B cell (primary cell): ENCODE measurements around the gene RUSF1. TPM values are rescaled to one million over a fixed set of nuclear protein-coding genes. Genes with fewer than 3 reads are reported as not detected.
A peak's percentile ranks its signal among the peaks of the same experiment; 100 is the strongest.

Source experiments
- ATAC-seq: fragments of 200-7000 bp; cut with Tn5 transposase; one replicate; pipeline ENCODE4 v1.10.0; 2021; ENCODE audit warnings: low read depth, mild to moderate bottlenecking, moderate number of reproducible peaks, moderate library complexity
- CTCF ChIA-PET: fragments of 350-600 bp; sonication (Branson Sonifier 250); formaldehyde crosslinking; loops from one replicate; lab custom pipeline; 2021; ENCODE audit warnings: antibody characterized with exemption, inconsistent platforms; lab: Charles Lee
- POLR2A ChIA-PET: fragments of 350-600 bp; sonication (Branson Sonifier 250); formaldehyde crosslinking; loops from one replicate; lab custom pipeline; 2021; ENCODE audit warnings: antibody characterized with exemption; lab: Charles Lee
- DNase-seq: peaks from one replicate; pipeline ENCODE4 v3.0.0; 2013
- H2AFZ ChIP-seq: 2 replicates; pipeline ENCODE4 v1.6.1; 2012; ENCODE audit warnings: mild to moderate bottlenecking, low read depth, low read length; ENCODE audit not compliant: insufficient read depth, poor library complexity, severe bottlenecking
- H3K27ac ChIP-seq, 2 donors: 1 replicate in 1 of 2; 2 replicates in 1 of 2; pipeline ENCODE4 v1.5.1; 2012 to 2013; ENCODE audit warnings: low read length in 2 of 2, mild to moderate bottlenecking in 2 of 2, moderate library complexity in 1 of 2
- H3K27me3 ChIP-seq, 4 experiments: fragments of 200-600 bp in 1 of 4; sonication (generic) in 1 of 4; replicated peaks in 1 of 4; 1 replicate in 2 of 4; 2 replicates in 2 of 4; pipeline versions ENCODE4 v1.6.1 to v1.7.0; 2013 to 2016; ENCODE audit warnings: low read length in 3 of 4, mild to moderate bottlenecking in 2 of 4, mixed read lengths in 1 of 4, moderate library complexity in 1 of 4; ENCODE audit not compliant: insufficient read depth in 4 of 4, control insufficient read depth in 3 of 4; ENCODE audit errors: control extremely low read depth in 1 of 4
- H3K36me3 ChIP-seq, 2 experiments: replicated peaks in 1 of 2; 1 replicate in 1 of 2; 2 replicates in 1 of 2; pipeline versions ENCODE4 v1.6.1 to v1.7.1; 2013; ENCODE audit warnings: low read length in 1 of 2; ENCODE audit not compliant: insufficient read depth in 2 of 2, control insufficient read depth in 1 of 2; ENCODE audit errors: control extremely low read depth in 1 of 2, extremely low read depth in 1 of 2
- H3K4me1 ChIP-seq, 2 donors: fragments of 200-600 bp in 1 of 2; sonication (generic) in 1 of 2; 1 replicate in 1 of 2; 2 replicates in 1 of 2; pipeline versions ENCODE4 v1.5.1 to v1.6.1; 2013 to 2017; ENCODE audit warnings: low read length in 2 of 2; ENCODE audit not compliant: control insufficient read depth in 2 of 2, insufficient read depth in 2 of 2
- H3K4me2 ChIP-seq: replicated peaks from 2 replicates; pipeline ENCODE3; 2012; ENCODE audit warnings: mild to moderate bottlenecking, low read depth, low read length; ENCODE audit not compliant: poor library complexity, severe bottlenecking
- H3K4me3 ChIP-seq, 5 experiments: fragments of 200-600 bp in 1 of 5; sonication (generic) in 1 of 5; 1 replicate in 3 of 5; 2 replicates in 2 of 5; pipeline versions ENCODE4 v1.5.1 to v1.7.0; 2011 to 2016; ENCODE audit warnings: low read length in 4 of 5, mild to moderate bottlenecking in 4 of 5, low read depth in 2 of 5, control low read depth in 1 of 5, moderate library complexity in 1 of 5; ENCODE audit not compliant: insufficient read depth in 1 of 5; ENCODE audit errors: control extremely low read depth in 1 of 5, extremely low read depth in 1 of 5
- H3K79me2 ChIP-seq: fragments of 200-600 bp; sonication (generic); one replicate; pipeline ENCODE4 v1.6.0; 2016; ENCODE audit warnings: low read length; ENCODE audit not compliant: control insufficient read depth, insufficient read depth
- H3K9ac ChIP-seq: fragments of 200-600 bp; sonication (generic); 2 replicates; pipeline ENCODE4 v1.6.1; 2017; ENCODE audit warnings: mild to moderate bottlenecking, low read length, moderate library complexity
- H3K9me3 ChIP-seq, 3 donors: one replicate each; pipeline versions ENCODE4 v1.6.1 to v1.7.1; 2013; ENCODE audit warnings: low read length in 2 of 3; ENCODE audit not compliant: control insufficient read depth in 2 of 3, insufficient read depth in 1 of 3; ENCODE audit errors: control extremely low read depth in 1 of 3
- H4K20me1 ChIP-seq: 2 replicates; pipeline ENCODE4 v1.6.0; 2012; ENCODE audit warnings: mild to moderate bottlenecking, low read length; ENCODE audit not compliant: insufficient read depth, control insufficient read depth, poor library complexity, severe bottlenecking
- H3K27ac Mint-ChIP-seq: one replicate; pipeline ENCODE4 v1.8.0; 2021; ENCODE audit warnings: mixed read lengths
- H3K27me3 Mint-ChIP-seq: one replicate; pipeline ENCODE4 v1.8.0; 2021; ENCODE audit warnings: mixed read lengths
- H3K4me1 Mint-ChIP-seq: one replicate; pipeline ENCODE4 v1.8.0; 2021; ENCODE audit warnings: mixed read lengths
- H3K4me3 Mint-ChIP-seq: one replicate; pipeline ENCODE4 v1.8.0; 2021; ENCODE audit warnings: mixed read lengths
- H3K9me3 Mint-ChIP-seq: one replicate; pipeline ENCODE4 v1.8.0; 2022; ENCODE audit warnings: mixed read lengths; ENCODE audit not compliant: insufficient read depth
- EZH2 ChIP-seq: IDR thresholded peaks from 2 replicates; pipeline ENCODE4 v1.6.1; 2012; ENCODE audit warnings: borderline replicate concordance, low read depth, mild to moderate bottlenecking, moderate library complexity, low read length; ENCODE audit not compliant: insufficient read depth, poor library complexity, severe bottlenecking
- WGBS: methylation state at CpG from one replicate; pipeline ENCODE4 v1.1.5; 2013; ENCODE audit warnings: missing lambda C conversion rate; ENCODE audit not compliant: insufficient coverage; 5-methylcytosine and 5-hydroxymethylcytosine counted together
- intact Hi-C: fragments of 100-400 bp; cut with micrococcal nuclease; formaldehyde crosslinking; loops from one replicate; pipeline ENCODE4 v1.10.0; 2022
- polyA plus RNA-seq: library from polyadenylated mRNA; depleted of rRNA; stranded (reverse); fragments of >200 nt; gene quantifications from 2 replicates; pipeline ENCODE4 v1.2.3, GENCODE V29; 2012
- total RNA-seq, 2 donors: library from RNA; stranded (reverse); fragments of 120-200 nt in 1 of 2; gene quantifications; 1 replicate in 1 of 2; 2 replicates in 1 of 2; pipeline versions ENCODE4 v1.2.3 to v1.2.4, GENCODE V29; 2013 to 2022
- TF ChIP-seq, protein P1 (sequence below): fragments of 200-600 bp; IDR thresholded peaks from one replicate; pipeline ENCODE4 v1.8.0; 2022; ENCODE audit warnings: antibody characterized with exemption, mild to moderate bottlenecking

The RUSF1 gene
- total and polyA plus RNA-seq, 2 donors (not counting 1 experiment from before 2014, with no cell fraction given), result 103 to 132 TPM

DNA sequence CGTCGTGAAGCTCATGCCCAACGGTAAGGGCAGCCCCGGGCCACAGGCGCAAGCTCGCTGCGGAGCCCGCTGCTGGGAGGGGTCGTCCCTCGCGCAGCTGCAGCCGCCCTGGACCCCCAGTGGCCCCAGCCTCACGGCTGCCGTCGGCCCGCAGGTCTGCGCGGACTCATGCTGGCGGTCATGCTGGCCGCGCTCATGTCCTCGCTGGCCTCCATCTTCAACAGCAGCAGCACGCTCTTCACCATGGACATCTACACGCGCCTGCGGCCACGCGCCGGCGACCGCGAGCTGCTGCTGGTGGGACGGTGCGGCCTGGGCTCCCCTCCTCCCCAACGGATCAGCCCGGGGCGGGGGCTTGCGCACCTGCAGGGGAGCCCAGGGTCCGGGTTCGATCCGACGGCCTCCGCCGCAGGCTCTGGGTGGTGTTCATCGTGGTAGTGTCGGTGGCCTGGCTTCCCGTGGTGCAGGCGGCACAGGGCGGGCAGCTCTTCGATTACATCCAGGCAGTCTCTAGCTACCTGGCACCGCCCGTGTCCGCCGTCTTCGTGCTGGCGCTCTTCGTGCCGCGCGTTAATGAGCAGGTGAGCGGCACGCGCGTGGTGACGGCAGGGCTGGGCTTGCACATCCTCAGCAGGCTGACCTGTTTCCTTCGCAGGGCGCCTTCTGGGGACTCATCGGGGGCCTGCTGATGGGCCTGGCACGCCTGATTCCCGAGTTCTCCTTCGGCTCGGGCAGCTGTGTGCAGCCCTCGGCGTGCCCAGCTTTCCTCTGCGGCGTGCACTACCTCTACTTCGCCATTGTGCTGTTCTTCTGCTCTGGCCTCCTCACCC lies 19.5 kb downstream of the RUSF1 start:
- H3K4me3 ChIP-seq, result peak overlapping the region in 4 of 5 experiments; percentile 51 to 72 (median 63)
- H3K27me3 Mint-ChIP-seq, result peaks cover 3% of the 10 kb centered on the region

More for the DNA sequence above, 19.5 kb downstream of the RUSF1 start:
- H3K36me3 ChIP-seq, result peaks cover 0 to 20% of the 10 kb centered on the region in 2 experiments
- ChIA-PET CTCF (interaction anchor here (1.0 to 2.2 kb wide), 3 partner anchors 12 to 379 kb away, joined by 3 to 7 read pairs (median 6); partner anchors contain the start of gene ARMC5), POLR2A (interaction anchor here (2.1 kb wide), 1 partner anchor 12 kb away, joined by 6 read pairs; no protein-coding TSS in a partner anchor)
- DNase-seq, result no peak
- intact Hi-C loops, result loop anchor here (1.0 kb wide), 1 partner anchor 11 kb away; no protein-coding TSS in a partner anchor
- peaks cover 0 to 12% (median 4%) of the 10 kb centered on the region in 4 experiments for H3K27me3 ChIP-seq
- H4K20me1 ChIP-seq, result peaks cover 6% of the 10 kb centered on the region
- no peak for ATAC-seq
- H2AFZ ChIP-seq, result peak overlapping the region; percentile 88
- H3K79me2 ChIP-seq, result no peaks in the 10 kb centered on the region
- Mint-ChIP-seq H3K27ac (no peak overlapping the region), H3K4me3 (peak overlapping the region; percentile 96), H3K4me1 (peaks cover 12% of the 10 kb centered on the region), H3K9me3 (no peaks in the 10 kb centered on the region)
- peaks cover 0 to 5% (median 0%) of the 10 kb centered on the region in 3 donors for H3K9me3 ChIP-seq
- WGBS, result 75% methylated on average over 77 of the region's 77 CpGs
- TF ChIP-seq EZH2, result no peak
- TF ChIP-seq, protein P1, sequence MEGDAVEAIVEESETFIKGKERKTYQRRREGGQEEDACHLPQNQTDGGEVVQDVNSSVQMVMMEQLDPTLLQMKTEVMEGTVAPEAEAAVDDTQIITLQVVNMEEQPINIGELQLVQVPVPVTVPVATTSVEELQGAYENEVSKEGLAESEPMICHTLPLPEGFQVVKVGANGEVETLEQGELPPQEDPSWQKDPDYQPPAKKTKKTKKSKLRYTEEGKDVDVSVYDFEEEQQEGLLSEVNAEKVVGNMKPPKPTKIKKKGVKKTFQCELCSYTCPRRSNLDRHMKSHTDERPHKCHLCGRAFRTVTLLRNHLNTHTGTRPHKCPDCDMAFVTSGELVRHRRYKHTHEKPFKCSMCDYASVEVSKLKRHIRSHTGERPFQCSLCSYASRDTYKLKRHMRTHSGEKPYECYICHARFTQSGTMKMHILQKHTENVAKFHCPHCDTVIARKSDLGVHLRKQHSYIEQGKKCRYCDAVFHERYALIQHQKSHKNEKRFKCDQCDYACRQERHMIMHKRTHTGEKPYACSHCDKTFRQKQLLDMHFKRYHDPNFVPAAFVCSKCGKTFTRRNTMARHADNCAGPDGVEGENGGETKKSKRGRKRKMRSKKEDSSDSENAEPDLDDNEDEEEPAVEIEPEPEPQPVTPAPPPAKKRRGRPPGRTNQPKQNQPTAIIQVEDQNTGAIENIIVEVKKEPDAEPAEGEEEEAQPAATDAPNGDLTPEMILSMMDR, result no peak
- H3K27ac ChIP-seq, result no peak overlapping the region
- H3K4me2 ChIP-seq, result peak overlapping the region; percentile 96
- H3K4me1 ChIP-seq, result peaks cover 10 to 16% of the 10 kb centered on the region in 2 donors
- H3K9ac ChIP-seq, result peak overlapping the region; percentile 73
